Keratinocyte (primary cell): ENCODE results near the gene SAMD4A. TPM values are rescaled to one million over a fixed set of nuclear protein-coding genes. Genes with fewer than 3 reads are reported as not detected.

Experiments used
- DNase-seq: peaks from one replicate; pipeline ENCODE4 v3.0.0-alpha.2; 2011; ENCODE audit warnings: low read depth, missing footprints, low spot score
- FAIRE-seq: peaks from 2 replicates; lab custom pipeline; 2011; peaks lifted over from hg19 to GRCh38; lab: Jason Lieb, UNC
- H2AFZ ChIP-seq: 2 replicates; pipeline ENCODE4 v1.6.0; 2012; ENCODE audit warnings: low read length, control low read depth, inconsistent platforms; ENCODE audit not compliant: control insufficient read depth
- H3K27ac ChIP-seq: 2 replicates; pipeline ENCODE4 v1.5.1; 2011; ENCODE audit warnings: low read length; ENCODE audit not compliant: control insufficient read depth, insufficient read depth
- H3K27me3 ChIP-seq: 3 replicates; pipeline ENCODE4 v1.6.0; 2011; ENCODE audit warnings: low read length; ENCODE audit not compliant: control insufficient read depth, insufficient read depth; ENCODE audit errors: extremely low read depth
- H3K36me3 ChIP-seq, 2 experiments: 2 replicates in 1 of 2; 3 replicates in 1 of 2; pipeline ENCODE4 v1.5.1; 2011; ENCODE audit warnings: low read length in 2 of 2, mild to moderate bottlenecking in 1 of 2; ENCODE audit not compliant: control insufficient read depth in 2 of 2, insufficient read depth in 2 of 2; ENCODE audit errors: extremely low read depth in 1 of 2
- H3K4me1 ChIP-seq: 3 replicates; pipeline ENCODE4 v1.5.1; 2011; ENCODE audit warnings: low read length; ENCODE audit not compliant: control insufficient read depth, insufficient read depth; ENCODE audit errors: extremely low read depth
- H3K4me2 ChIP-seq: 3 replicates; pipeline ENCODE4 v1.6.0; 2011; ENCODE audit warnings: low read depth, low read length; ENCODE audit not compliant: control insufficient read depth, insufficient read depth; ENCODE audit errors: extremely low read depth
- H3K4me3 ChIP-seq, 3 experiments: fragments of 200-600 bp in 1 of 3; sonication (generic) in 1 of 3; 2 replicates in 2 of 3; 3 replicates in 1 of 3; pipeline ENCODE4 v1.5.1; 2011 to 2016; ENCODE audit warnings: low read length in 3 of 3, mild to moderate bottlenecking in 3 of 3, control low read depth in 2 of 3, inconsistent platforms in 1 of 3, low read depth in 1 of 3, mixed read lengths in 1 of 3, mixed run types in 1 of 3, moderate library complexity in 1 of 3; ENCODE audit not compliant: control insufficient read depth in 2 of 3, insufficient read depth in 2 of 3; ENCODE audit errors: extremely low read depth in 1 of 3
- H3K79me2 ChIP-seq: 2 replicates; pipeline ENCODE4 v1.6.0; 2012; ENCODE audit warnings: low read length; ENCODE audit not compliant: control insufficient read depth, insufficient read depth
- H3K9ac ChIP-seq: 3 replicates; pipeline ENCODE4 v1.6.0; 2011; ENCODE audit warnings: low read length; ENCODE audit not compliant: control insufficient read depth, insufficient read depth; ENCODE audit errors: extremely low read depth
- H3K9me1 ChIP-seq: 3 replicates; pipeline ENCODE4 v1.6.0; 2011; ENCODE audit warnings: low read length; ENCODE audit not compliant: control insufficient read depth, insufficient read depth; ENCODE audit errors: extremely low read depth
- H3K9me3 ChIP-seq: 2 replicates; pipeline ENCODE4 v1.5.1; 2012; ENCODE audit warnings: low read depth, low read length; ENCODE audit not compliant: control insufficient read depth
- H4K20me1 ChIP-seq: 3 replicates; pipeline ENCODE4 v1.6.0; 2011; ENCODE audit warnings: low read length; ENCODE audit not compliant: control insufficient read depth, insufficient read depth; ENCODE audit errors: extremely low read depth
- EZH2 ChIP-seq: IDR thresholded peaks from one replicate; pipeline ENCODE4 v1.6.1; 2012; ENCODE audit warnings: inconsistent platforms, mild to moderate bottlenecking, low read length, moderate library complexity
- dilution Hi-C: fragments of 300-500 bp; cut with MboI; formaldehyde crosslinking; loops from one replicate; pipeline ENCODE4 v1.7.0; 2020; ENCODE audit warnings: low sequenced_read_pairs; ENCODE audit not compliant: extremely low pct_ligation_motif_present
- polyA plus RNA-seq, 5 experiments: library from polyadenylated mRNA; depleted of rRNA in 3 of 5; stranded (reverse) in 3 of 5; stranded (forward) in 1 of 5; unstranded in 1 of 5; fragments of >200 nt; gene quantifications; 1 replicate in 1 of 5; 2 replicates in 3 of 5; 3 replicates in 1 of 5; pipeline versions ENCODE4 v1.2.1 to v1.2.3, GENCODE V29; 2011 to 2012; ENCODE audit warnings: missing spikeins in 2 of 5, low read depth in 1 of 5, low replicate concordance in 1 of 5
- TF ChIP-seq, protein P1 (sequence below), 3 experiments: IDR thresholded peaks in 1 of 3; conservative IDR thresholded peaks in 1 of 3; optimal IDR thresholded peaks in 1 of 3; 2 replicates in 2 of 3; 3 replicates in 1 of 3; pipeline versions ENCODE3 to v1.5.1; 2011; ENCODE audit warnings: low read length in 3 of 3, mild to moderate bottlenecking in 3 of 3, moderate library complexity in 2 of 3, control low read depth in 1 of 3, inconsistent platforms in 1 of 3; ENCODE audit not compliant: insufficient read depth in 2 of 3; ENCODE audit errors: extremely low read depth in 1 of 3

SAMD4A gene
- polyA plus RNA-seq, 1 donor (not counting 4 experiments of a cell fraction or from before 2014, with no cell fraction given) = 16.2 TPM

DNA sequence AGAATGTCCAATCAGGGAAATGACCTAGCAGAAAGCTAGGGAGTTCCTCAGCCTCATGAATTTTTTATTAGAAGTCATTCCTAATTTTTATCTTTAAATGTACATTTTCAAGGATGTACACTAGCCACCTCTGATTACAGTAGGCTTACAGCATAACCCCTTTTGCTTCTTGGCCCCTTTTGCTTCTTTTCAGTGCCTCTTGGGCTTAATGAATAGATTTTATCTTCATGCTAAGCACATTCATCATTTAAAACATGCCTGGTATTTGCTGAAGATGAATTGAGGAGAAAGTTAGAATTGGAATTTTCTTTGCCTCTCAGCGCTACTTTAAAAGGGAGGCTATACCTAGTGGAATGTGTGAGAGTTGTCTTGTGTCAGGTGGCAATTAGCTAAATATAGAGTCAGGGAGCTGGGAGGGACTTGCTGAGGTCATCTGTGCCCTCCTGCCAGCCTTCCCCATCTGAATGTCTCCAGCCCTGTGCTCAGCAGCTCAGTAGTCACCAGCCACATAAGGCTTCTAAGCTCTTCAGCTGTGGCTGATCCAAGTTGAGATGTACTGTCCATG is 132.1 kb downstream of the SAMD4A start:
- no peaks in the 10 kb centered on the region for H3K9me3 ChIP-seq
- no peaks in the 10 kb centered on the region for H3K9me1 ChIP-seq
- dilution Hi-C loops = no loop called here
- peaks cover 11% of the 10 kb centered on the region for H3K79me2 ChIP-seq
- TF ChIP-seq, protein P1, sequence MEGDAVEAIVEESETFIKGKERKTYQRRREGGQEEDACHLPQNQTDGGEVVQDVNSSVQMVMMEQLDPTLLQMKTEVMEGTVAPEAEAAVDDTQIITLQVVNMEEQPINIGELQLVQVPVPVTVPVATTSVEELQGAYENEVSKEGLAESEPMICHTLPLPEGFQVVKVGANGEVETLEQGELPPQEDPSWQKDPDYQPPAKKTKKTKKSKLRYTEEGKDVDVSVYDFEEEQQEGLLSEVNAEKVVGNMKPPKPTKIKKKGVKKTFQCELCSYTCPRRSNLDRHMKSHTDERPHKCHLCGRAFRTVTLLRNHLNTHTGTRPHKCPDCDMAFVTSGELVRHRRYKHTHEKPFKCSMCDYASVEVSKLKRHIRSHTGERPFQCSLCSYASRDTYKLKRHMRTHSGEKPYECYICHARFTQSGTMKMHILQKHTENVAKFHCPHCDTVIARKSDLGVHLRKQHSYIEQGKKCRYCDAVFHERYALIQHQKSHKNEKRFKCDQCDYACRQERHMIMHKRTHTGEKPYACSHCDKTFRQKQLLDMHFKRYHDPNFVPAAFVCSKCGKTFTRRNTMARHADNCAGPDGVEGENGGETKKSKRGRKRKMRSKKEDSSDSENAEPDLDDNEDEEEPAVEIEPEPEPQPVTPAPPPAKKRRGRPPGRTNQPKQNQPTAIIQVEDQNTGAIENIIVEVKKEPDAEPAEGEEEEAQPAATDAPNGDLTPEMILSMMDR (optimal IDR thresholded peaks at IDR 0.05 in 1 of 3, IDR thresholded peaks at IDR 0.05 in 1 of 3, conservative IDR thresholded peaks at IDR 0.05 in 1 of 3; ENCODE audit: extremely low read depth in 1 of 3, insufficient read depth in 2 of 3, low read length in 3 of 3) = no peak
- TF ChIP-seq EZH2 = no peak
- peaks cover 30% of the 10 kb centered on the region for H3K4me1 ChIP-seq
- no peak overlapping the region for H3K4me2 ChIP-seq
- H3K9ac ChIP-seq = no peak overlapping the region
- FAIRE-seq = no peak
- DNase-seq = no peak
- H3K4me3 ChIP-seq = no peak overlapping the region
- H2AFZ ChIP-seq = no peak overlapping the region
- H4K20me1 ChIP-seq = no peaks in the 10 kb centered on the region
- no peak overlapping the region for H3K27ac ChIP-seq
- H3K36me3 ChIP-seq = peaks cover 4 to 13% of the 10 kb centered on the region in 2 experiments
- H3K27me3 ChIP-seq = no peaks in the 10 kb centered on the region

DNA sequence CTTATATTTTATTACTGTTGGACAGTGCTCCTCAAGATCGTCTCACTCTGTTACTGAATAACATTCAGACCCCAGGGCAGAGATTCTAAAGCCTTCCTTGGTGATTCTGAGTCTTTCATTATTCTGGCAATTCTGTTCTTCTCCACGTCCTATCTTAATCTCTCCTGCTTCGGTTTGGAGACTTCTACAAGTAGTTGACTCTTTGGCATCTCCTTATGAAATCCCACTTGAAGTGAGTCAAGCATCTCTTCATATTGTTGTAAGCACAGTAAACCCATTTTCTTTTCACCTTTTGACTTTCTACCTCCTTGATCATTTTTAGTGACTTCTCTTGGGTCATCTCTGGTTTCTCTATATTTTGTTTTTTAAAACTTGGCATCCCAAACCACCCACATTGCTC is 132.8 kb downstream of the SAMD4A start:
- Histone ChIP-seq H3K4me3 (no peak overlapping the region), H3K36me3 (peaks cover 4 to 13% of the 10 kb centered on the region in 2 experiments), H3K27ac (no peak overlapping the region), H2AFZ (no peak overlapping the region), H3K9me1 (no peaks in the 10 kb centered on the region), H3K9ac (no peak overlapping the region), H4K20me1 (no peaks in the 10 kb centered on the region), H3K4me1 (peaks cover 29% of the 10 kb centered on the region), H3K27me3 (no peaks in the 10 kb centered on the region), H3K4me2 (no peak overlapping the region), H3K79me2 (peaks cover 10% of the 10 kb centered on the region), H3K9me3 (no peaks in the 10 kb centered on the region)
- DNase-seq (no peak), FAIRE-seq (peak; percentile 9)
- dilution Hi-C loops = no loop called here
- TF ChIP-seq, protein P1 (optimal IDR thresholded peaks at IDR 0.05 in 1 of 3, IDR thresholded peaks at IDR 0.05 in 1 of 3, conservative IDR thresholded peaks at IDR 0.05 in 1 of 3; ENCODE audit: extremely low read depth in 1 of 3, insufficient read depth in 2 of 3, low read length in 3 of 3) = no peak
- no peak for TF ChIP-seq EZH2
